Right kidney (tissue), 1 donor: ENCODE results near the gene CCS.
A peak's percentile ranks its signal among the peaks of the same experiment; 100 is the strongest.
"Not testable (repeated sequence)": the region's sequence is repeated elsewhere in the genome, so short reads cannot be mapped to it uniquely, and the experiment has no call there.

Experiments
- DNase-seq: peaks from one replicate; pipeline ENCODE4 v3.0.0-alpha.2; 2016

The CCS gene

GRCh38 chr11:66559866-66560676 lies 32.9 kb upstream of the CCS start:
- DNase-seq = no peak

DNA sequence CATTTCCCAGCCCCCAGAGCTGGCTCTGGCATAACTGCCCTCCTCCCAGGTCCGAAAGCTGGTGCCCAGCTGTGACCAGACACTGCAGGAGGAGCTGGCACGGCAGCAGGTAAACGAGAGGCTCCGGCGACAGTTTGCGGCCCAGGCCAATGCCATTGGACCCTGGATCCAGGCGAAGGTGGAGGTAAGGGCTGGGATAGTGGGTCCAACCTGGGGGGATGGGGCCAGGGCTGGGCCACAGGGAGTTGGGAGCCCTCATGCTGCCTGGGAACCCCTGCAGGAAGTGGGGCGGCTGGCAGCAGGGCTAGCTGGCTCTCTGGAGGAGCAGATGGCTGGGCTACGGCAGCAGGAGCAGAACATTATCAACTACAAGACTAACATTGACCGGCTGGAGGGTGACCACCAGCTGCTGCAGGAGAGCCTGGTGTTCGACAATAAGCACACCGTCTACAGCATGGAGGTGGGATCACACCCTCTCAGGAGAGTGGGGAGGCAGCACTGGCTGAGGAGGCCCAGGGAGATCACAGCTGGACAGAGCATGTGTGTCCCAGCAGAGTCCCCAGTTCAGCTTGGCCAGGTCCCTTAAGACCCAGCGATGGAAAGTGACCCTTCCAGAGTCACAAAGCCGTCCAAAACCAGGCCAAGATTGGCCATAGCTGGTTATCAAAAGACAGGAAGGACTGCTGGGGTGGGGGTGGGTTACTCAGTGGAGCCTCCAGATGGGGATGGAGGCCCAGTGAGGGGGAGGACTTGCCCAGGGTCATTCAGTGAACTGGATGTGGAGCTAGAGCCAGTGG lies 31.6 kb upstream of the CCS start:
- DNase-seq = no peak

GRCh38 chr11:66561975-66562248 lies 31.1 kb upstream of the CCS start:
- DNase-seq = no peak

- DNase-seq = no peak
These were observed 30.7 kb upstream of the CCS start for GRCh38 chr11:66562275-66562674.

DNA sequence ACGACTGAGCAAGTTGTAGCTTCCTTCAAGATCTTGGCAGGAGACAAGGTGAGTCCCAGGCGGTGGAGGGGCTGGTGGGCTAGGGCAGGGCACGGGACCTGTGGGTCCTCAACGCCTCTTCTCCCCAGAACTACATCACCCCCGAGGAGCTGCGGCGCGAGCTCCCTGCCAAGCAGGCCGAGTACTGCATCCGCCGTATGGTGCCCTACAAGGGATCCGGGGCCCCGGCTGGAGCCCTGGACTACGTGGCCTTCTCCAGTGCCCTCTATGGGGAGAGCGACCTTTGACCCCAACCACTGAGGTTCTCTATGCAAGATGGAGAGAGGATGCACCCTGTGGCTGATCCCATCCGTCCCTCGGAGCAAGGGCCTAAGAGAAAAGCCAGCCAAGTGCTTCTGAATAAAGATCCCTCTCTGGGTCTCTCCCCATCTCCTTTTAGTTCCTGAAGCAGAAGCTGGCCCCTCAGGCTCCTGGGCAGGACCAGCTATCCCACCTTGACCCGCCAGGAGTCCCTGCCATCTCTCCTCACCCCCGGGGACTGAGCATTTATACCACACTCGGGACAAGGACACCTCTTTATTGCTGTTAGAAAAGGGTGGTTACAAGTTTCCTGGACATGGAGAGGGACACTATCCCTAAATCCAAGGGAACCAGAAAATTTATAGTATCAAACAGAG lies 29.9 kb upstream of the CCS start:
- DNase-seq = no peak

DNA sequence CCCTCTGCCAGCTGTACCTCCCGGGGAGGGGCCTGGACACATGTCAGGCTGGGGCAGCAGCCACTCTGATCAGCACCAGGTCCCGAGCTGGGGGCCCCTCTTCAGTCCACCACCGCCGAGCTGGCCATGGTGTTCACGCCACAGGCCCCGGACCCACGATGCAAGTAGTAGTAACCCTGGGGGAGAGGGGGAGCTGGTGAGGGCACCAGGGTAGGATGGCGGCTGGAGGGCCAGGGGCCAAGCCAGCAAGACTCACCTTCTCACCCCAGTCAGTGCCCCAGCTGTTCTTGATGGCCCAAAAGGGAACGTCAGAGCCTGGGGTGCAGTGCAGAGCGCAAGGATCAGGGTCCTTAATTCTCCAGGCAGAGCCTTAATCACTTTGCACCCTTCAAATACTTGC lies 29.2 kb upstream of the CCS start:
- no peak for DNase-seq

GRCh38 chr11:66564538-66564937 lies 28.4 kb upstream of the CCS start:
- no peak for DNase-seq

GRCh38 chr11:66564984-66565383 lies 28.0 kb upstream of the CCS start:
- no peak for DNase-seq

GRCh38 chr11:66566221-66566620 lies 26.8 kb upstream of the CCS start:
- no peak for DNase-seq

GRCh38 chr11:66567787-66568123 lies 25.2 kb upstream of the CCS start:
- DNase-seq = no peak

DNA sequence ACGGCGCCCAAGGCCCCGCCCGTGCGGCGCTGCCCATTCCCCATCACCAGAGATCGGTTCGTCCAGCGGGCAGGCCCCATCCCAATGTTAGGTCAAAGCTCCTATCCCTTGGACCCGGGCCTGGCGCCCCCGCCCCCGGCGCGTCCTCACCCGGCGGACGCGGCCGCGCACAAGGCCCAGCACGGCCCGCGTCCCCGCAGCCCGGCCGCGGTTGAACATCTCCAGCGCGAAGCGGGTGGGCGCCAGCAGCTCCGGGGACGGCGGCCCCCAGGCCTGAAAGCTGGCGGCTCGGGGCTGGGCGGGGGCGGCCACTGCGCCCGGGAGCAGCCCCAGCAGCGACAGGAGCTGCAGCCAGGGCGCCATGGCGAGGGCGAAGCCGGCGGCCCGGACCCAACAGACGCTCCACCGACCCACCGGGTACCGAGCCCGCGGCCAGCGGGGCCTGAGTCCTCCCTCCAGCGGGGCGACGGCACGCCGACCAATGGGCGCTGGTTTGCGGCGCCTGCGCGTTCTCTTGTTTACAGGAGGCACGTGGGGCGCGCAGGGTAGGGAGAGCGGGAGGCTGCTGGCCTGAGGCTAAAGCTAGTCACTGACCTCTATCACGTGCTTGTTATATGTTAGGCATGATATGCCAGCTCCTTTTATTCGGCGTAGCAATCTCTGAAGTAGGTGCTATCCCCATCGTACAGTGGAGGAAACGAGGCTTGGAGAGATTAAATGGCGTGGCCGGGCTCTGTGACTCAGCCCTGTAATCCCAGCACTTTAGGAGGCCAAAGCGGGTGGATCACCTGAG lies 24.7 kb upstream of the CCS start, which contains the start of gene CTSF:
Gene CTSF (minus strand): TSS at position 483 of the 793 bp plus-strand sequence. CDS start 120 bp downstream, at position 363.
- DNase-seq = peak; percentile 83

DNA sequence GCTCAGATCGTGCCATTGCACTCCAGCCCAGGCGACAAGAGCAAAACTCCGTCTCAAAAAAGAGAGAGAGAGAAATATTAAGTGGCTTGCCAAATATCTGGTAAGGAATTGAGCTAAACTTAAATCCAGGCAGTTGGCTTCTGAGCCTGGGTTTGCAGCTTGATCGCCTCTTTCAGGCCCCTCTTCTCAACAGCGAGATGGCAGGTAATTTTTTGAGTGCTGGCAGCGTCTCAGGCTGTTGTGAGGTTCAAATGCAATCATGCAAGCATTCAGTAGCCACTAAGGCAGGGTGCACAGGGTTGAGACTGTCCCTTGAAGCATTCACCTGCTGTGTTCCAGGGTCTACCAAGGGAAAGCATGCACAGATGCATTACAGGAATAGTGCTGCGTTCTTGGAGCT lies 23.9 kb upstream of the CCS start:
- no peak for DNase-seq

GRCh38 chr11:66570079-66570849 lies 22.7 kb upstream of the CCS start:
- no peak for DNase-seq

DNA sequence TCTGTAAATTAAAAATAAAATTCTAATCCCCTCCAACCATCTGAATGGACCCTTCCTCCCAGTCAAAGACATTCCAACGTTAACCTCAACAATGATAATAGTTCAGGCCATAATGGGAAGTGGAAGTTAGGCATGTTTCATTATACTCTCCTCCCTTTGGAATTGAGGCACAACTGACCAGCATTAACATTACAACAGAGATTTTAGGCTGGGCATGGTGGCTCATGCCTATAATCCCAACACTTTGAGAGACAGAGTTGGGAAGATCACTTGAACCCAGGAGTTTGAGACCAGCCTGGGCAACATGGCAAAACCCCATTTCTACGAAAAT lies 22.2 kb upstream of the CCS start:
- DNase-seq = no peak

GRCh38 chr11:66579017-66579606 lies 13.9 kb upstream of the CCS start:
- DNase-seq = peak; percentile 73

GRCh38 chr11:66580803-66581202 lies 12.2 kb upstream of the CCS start:
- DNase-seq = no peak

DNA sequence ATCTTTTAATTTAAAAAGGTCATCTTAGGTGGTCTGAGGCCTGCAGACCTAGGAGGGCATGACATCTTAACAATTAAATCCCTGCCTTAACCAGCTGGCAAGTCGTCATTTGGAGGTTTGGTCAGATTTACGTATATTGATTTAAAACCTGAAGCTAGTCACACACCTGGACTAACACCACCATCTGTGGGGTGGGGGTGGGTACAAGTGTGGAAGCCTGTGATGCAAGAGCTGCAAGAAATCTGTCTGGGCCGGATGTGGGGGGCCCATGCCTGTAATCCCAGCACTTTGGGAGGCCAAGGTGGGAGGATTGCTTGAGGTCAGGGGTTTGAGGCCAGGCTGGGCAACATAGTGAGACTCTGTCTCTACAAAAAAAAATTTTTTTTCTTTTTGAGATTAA lies 11.7 kb upstream of the CCS start:
- no peak for DNase-seq

DNA sequence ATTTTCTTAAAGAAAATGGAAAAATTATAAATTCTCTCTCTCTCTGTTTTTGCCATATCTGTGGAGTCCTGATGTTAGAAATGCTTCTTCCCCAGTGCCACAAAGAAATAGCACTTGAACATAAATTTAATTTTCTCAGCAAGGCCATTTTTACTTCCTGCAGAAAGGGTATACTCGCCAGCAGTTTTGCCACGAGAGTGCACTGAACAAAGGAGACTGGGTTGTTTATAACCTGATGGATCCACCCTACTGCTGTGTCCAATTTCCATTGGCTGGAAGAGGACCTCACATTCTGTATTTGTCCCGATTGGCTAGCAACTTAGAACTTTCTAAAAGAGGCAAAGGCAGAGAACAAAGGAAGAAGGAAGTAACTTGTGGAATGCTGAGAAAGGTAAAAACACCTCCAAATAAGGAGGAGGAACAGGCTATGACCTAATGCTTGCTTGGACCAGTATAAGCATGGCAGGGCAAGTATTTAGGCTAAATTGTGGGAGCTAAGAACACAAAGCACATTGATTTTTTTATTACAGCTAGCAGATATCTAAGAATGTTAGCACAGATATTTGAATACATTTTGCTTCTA lies 10.3 kb upstream of the CCS start:
- DNase-seq = not testable (repeated sequence)

- DNase-seq = not testable (repeated sequence)
These were observed 7.5 kb upstream of the CCS start for GRCh38 chr11:66585447-66585846.

- no peak for DNase-seq
These were observed 6.8 kb upstream of the CCS start for GRCh38 chr11:66586136-66586535.

- DNase-seq = not testable (repeated sequence)
These were observed 3.7 kb upstream of the CCS start for GRCh38 chr11:66589315-66589714.
